ENCODE data around the gene MAP9.
"Not testable (repeated sequence)": the region's sequence is repeated elsewhere in the genome, so short reads cannot be mapped to it uniquely, and the experiment has no call there.

The MAP9 gene

GRCh38 chr4:155331478-155331877 is 45.3 kb downstream of the MAP9 start:
- Histone ChIP-seq H3K27ac (ENCODE audit: low read length) (no peak overlapping the region), H3K27me3 (ENCODE audit: insufficient read depth, low read length, poor library complexity) (no peaks in the 10 kb centered on the region), H3K79me2 (ENCODE audit: insufficient read depth, low read length) (no peaks in the 10 kb centered on the region), H2AFZ (ENCODE audit: low read depth, low read length) (no peak overlapping the region), H3K9me3 (ENCODE audit: insufficient read depth, low read length, severe bottlenecking) (no peaks in the 10 kb centered on the region), H3K9ac (ENCODE audit: low read depth, low read length) (no peak overlapping the region), H3K4me2 (ENCODE audit: insufficient read depth, low read length) (no peak overlapping the region), H3K4me1 (ENCODE audit: insufficient read depth, low read length) (no peaks in the 10 kb centered on the region), H4K20me1 (ENCODE audit: insufficient read depth, low read length) (no peaks in the 10 kb centered on the region), H3K4me3 (ENCODE audit: low read depth in 1 of 2, low read length in 2 of 2) (no peak overlapping the region), H3K36me3 (ENCODE audit: insufficient read depth, low read length) (no peaks in the 10 kb centered on the region)
- TF ChIP-seq CTCF (IDR thresholded peaks at IDR 0.05; ENCODE audit: borderline replicate concordance, extremely low read depth, low read length, poor library complexity, severe bottlenecking): no peak
- no peak for TF ChIP-seq EZH2 (IDR thresholded peaks at IDR 0.05; ENCODE audit: borderline replicate concordance, low read depth, low read length, severe bottlenecking)
- no peak for ATAC-seq (ENCODE audit: insufficient read depth, low read depth)
- DNase-seq: no peak

GRCh38 chr4:155322782-155323181 is 54.0 kb downstream of the MAP9 start:
- no peak overlapping the region for H2AFZ ChIP-seq (ENCODE audit: low read depth, low read length)
- no peaks in the 10 kb centered on the region for H3K4me1 ChIP-seq (ENCODE audit: insufficient read depth, low read length)
- H3K36me3 ChIP-seq (ENCODE audit: insufficient read depth, low read length): no peaks in the 10 kb centered on the region
- no peak overlapping the region for H3K9ac ChIP-seq (ENCODE audit: low read depth, low read length)
- DNase-seq (no peak), ATAC-seq (ENCODE audit: insufficient read depth, low read depth) (no peak)
- H3K4me2 ChIP-seq (ENCODE audit: insufficient read depth, low read length): no peak overlapping the region
- TF ChIP-seq CTCF (IDR thresholded peaks at IDR 0.05; ENCODE audit: borderline replicate concordance, extremely low read depth, low read length, poor library complexity, severe bottlenecking): no peak
- no peak for TF ChIP-seq EZH2 (IDR thresholded peaks at IDR 0.05; ENCODE audit: borderline replicate concordance, low read depth, low read length, severe bottlenecking)
- H3K27me3 ChIP-seq (ENCODE audit: insufficient read depth, low read length, poor library complexity): no peaks in the 10 kb centered on the region
- no peaks in the 10 kb centered on the region for H4K20me1 ChIP-seq (ENCODE audit: insufficient read depth, low read length)
- H3K27ac ChIP-seq (ENCODE audit: low read length): no peak overlapping the region
- no peaks in the 10 kb centered on the region for H3K79me2 ChIP-seq (ENCODE audit: insufficient read depth, low read length)
- no peaks in the 10 kb centered on the region for H3K9me3 ChIP-seq (ENCODE audit: insufficient read depth, low read length, severe bottlenecking)
- no peak overlapping the region for H3K4me3 ChIP-seq (ENCODE audit: low read depth in 1 of 2, low read length in 2 of 2)

GRCh38 chr4:155321006-155321405 is 55.8 kb downstream of the MAP9 start:
- ATAC-seq (ENCODE audit: insufficient read depth, low read depth): no peak
- Histone ChIP-seq H3K4me2 (ENCODE audit: insufficient read depth, low read length) (no peak overlapping the region), H3K79me2 (ENCODE audit: insufficient read depth, low read length) (no peaks in the 10 kb centered on the region), H3K27ac (ENCODE audit: low read length) (no peak overlapping the region), H3K4me3 (ENCODE audit: low read depth in 1 of 2, low read length in 2 of 2) (no peak overlapping the region), H3K36me3 (ENCODE audit: insufficient read depth, low read length) (no peaks in the 10 kb centered on the region), H4K20me1 (ENCODE audit: insufficient read depth, low read length) (no peaks in the 10 kb centered on the region), H3K4me1 (ENCODE audit: insufficient read depth, low read length) (no peaks in the 10 kb centered on the region), H3K9me3 (ENCODE audit: insufficient read depth, low read length, severe bottlenecking) (no peaks in the 10 kb centered on the region), H3K27me3 (ENCODE audit: insufficient read depth, low read length, poor library complexity) (no peaks in the 10 kb centered on the region), H3K9ac (ENCODE audit: low read depth, low read length) (no peak overlapping the region), H2AFZ (ENCODE audit: low read depth, low read length) (no peak overlapping the region)
- DNase-seq: no peak
- TF ChIP-seq EZH2 (IDR thresholded peaks at IDR 0.05; ENCODE audit: borderline replicate concordance, low read depth, low read length, severe bottlenecking) (no peak), CTCF (IDR thresholded peaks at IDR 0.05; ENCODE audit: borderline replicate concordance, extremely low read depth, low read length, poor library complexity, severe bottlenecking) (no peak)

- Histone ChIP-seq H3K4me1 (ENCODE audit: insufficient read depth, low read length) (no peaks in the 10 kb centered on the region), H3K9me3 (ENCODE audit: insufficient read depth, low read length, severe bottlenecking) (no peaks in the 10 kb centered on the region)
Observed at GRCh38 chr4:155319516-155319915, 57.2 kb downstream of the MAP9 start.

GRCh38 chr4:155312027-155312426 is 64.7 kb downstream of the MAP9 start:
- not testable (repeated sequence) for H3K4me2 ChIP-seq (ENCODE audit: insufficient read depth, low read length); H3K4me1 ChIP-seq (ENCODE audit: insufficient read depth, low read length); ATAC-seq (ENCODE audit: insufficient read depth, low read depth); H3K4me3 ChIP-seq (ENCODE audit: low read depth in 1 of 2, low read length in 2 of 2); H3K79me2 ChIP-seq (ENCODE audit: insufficient read depth, low read length); H3K9me3 ChIP-seq (ENCODE audit: insufficient read depth, low read length, severe bottlenecking); H3K9ac ChIP-seq (ENCODE audit: low read depth, low read length); DNase-seq; H2AFZ ChIP-seq (ENCODE audit: low read depth, low read length); H4K20me1 ChIP-seq (ENCODE audit: insufficient read depth, low read length); H3K27me3 ChIP-seq (ENCODE audit: insufficient read depth, low read length, poor library complexity); H3K36me3 ChIP-seq (ENCODE audit: insufficient read depth, low read length); H3K27ac ChIP-seq (ENCODE audit: low read length)

More at GRCh38 chr4:155319516-155319915, 57.2 kb downstream of the MAP9 start:
- H3K9ac ChIP-seq (ENCODE audit: low read depth, low read length): no peak overlapping the region
- H3K27ac ChIP-seq (ENCODE audit: low read length): no peak overlapping the region
- no peak for ATAC-seq (ENCODE audit: insufficient read depth, low read depth)
- no peaks in the 10 kb centered on the region for H3K27me3 ChIP-seq (ENCODE audit: insufficient read depth, low read length, poor library complexity)
- no peak for DNase-seq
- no peak overlapping the region for H3K4me3 ChIP-seq (ENCODE audit: low read depth in 1 of 2, low read length in 2 of 2)
- no peaks in the 10 kb centered on the region for H3K79me2 ChIP-seq (ENCODE audit: insufficient read depth, low read length)
- H2AFZ ChIP-seq (ENCODE audit: low read depth, low read length): no peak overlapping the region
- H3K4me2 ChIP-seq (ENCODE audit: insufficient read depth, low read length): no peak overlapping the region
- no peaks in the 10 kb centered on the region for H3K36me3 ChIP-seq (ENCODE audit: insufficient read depth, low read length)
- H4K20me1 ChIP-seq (ENCODE audit: insufficient read depth, low read length): no peaks in the 10 kb centered on the region
- no peak for TF ChIP-seq CTCF (IDR thresholded peaks at IDR 0.05; ENCODE audit: borderline replicate concordance, extremely low read depth, low read length, poor library complexity, severe bottlenecking)
- TF ChIP-seq EZH2 (IDR thresholded peaks at IDR 0.05; ENCODE audit: borderline replicate concordance, low read depth, low read length, severe bottlenecking): no peak
